Uterus (tissue), 2 donors: ENCODE measurements around the gene PTPN13.

ENCODE experiments used
- CTCF ChIP-seq, 4 experiments: fragments of 200-600 bp in 2 of 4; fragments of 450-650 bp in 2 of 4; sonication (generic) in 2 of 4; IDR thresholded peaks; one replicate each; pipeline ENCODE4 v1.5.1; 2016 to 2019; ENCODE audit warnings: antibody characterized with exemption in 4 of 4, mild to moderate bottlenecking in 2 of 4, moderate library complexity in 1 of 4
- POLR2A ChIP-seq, 2 donors: fragments of 450-650 bp; IDR thresholded peaks; one replicate each; pipeline ENCODE4 v1.6.1; 2016; ENCODE audit warnings: antibody characterized with exemption in 2 of 2, mild to moderate bottlenecking in 1 of 2, moderate library complexity in 1 of 2

GRCh38 chr4:86855572-86855971 is 261.5 kb downstream of the PTPN13 start:
- TF ChIP-seq CTCF (IDR thresholded peaks at IDR 0.05), result no peak
- no peak for TF ChIP-seq POLR2A (IDR thresholded peaks at IDR 0.05)
